Measurements from ENCODE around the gene LIN7A. TPM values are rescaled to one million over a fixed set of nuclear protein-coding genes. Genes with fewer than 3 reads are reported as not detected.

LIN7A gene
- total RNA-seq, 1 experiment from 2014 or later: 16.2 TPM

- peaks cover 3% of the 10 kb centered on the region for H3K27me3 Mint-ChIP-seq (ENCODE audit: insufficient read depth, unreplicated experiment)
- H3K9me3 ChIP-seq: no peaks in the 10 kb centered on the region
- ChIA-PET POLR2A (no interaction called here), CTCF (no interaction called here)
- no peak for DNase-seq
- no peak overlapping the region for H3K27ac Mint-ChIP-seq (ENCODE audit: unreplicated experiment)
- no peaks in the 10 kb centered on the region for H3K4me1 ChIP-seq
- intact Hi-C loops (cut with micrococcal nuclease; ENCODE audit: unreplicated experiment): loop anchor here (5.0 to 10.0 kb wide), 2 partner anchors 132 to 570 kb away; no protein-coding TSS in a partner anchor
- H3K4me3 ChIP-seq (ENCODE audit: low read depth, low read length): no peak overlapping the region
- H3K4me1 Mint-ChIP-seq (ENCODE audit: low read depth, unreplicated experiment): no peaks in the 10 kb centered on the region
- no peaks in the 10 kb centered on the region for H3K36me3 ChIP-seq (ENCODE audit: control insufficient read depth, insufficient read depth, low read length)
- H3K36me3 Mint-ChIP-seq (ENCODE audit: insufficient read depth, unreplicated experiment): no peaks in the 10 kb centered on the region
- BruUV-seq (replicated peaks): no TSS peak
- no peak for TF ChIP-seq CTCF (IDR thresholded peaks at IDR 0.05; ENCODE audit: insufficient read depth in 1 of 2, low read depth in 1 of 2, low read length in 1 of 2, severe bottlenecking in 1 of 2, unreplicated experiment in 1 of 2)
- no peaks in the 10 kb centered on the region for H3K27me3 ChIP-seq (replicated peaks; ENCODE audit: control insufficient read depth, insufficient read depth, low read length)
- no peak overlapping the region for H3K4me3 Mint-ChIP-seq (ENCODE audit: unreplicated experiment)
- H3K9me3 Mint-ChIP-seq (ENCODE audit: unreplicated experiment): no peaks in the 10 kb centered on the region
These were observed 170.8 kb downstream of the LIN7A start for GRCh38 chr12:80766897-80767296.

DNA sequence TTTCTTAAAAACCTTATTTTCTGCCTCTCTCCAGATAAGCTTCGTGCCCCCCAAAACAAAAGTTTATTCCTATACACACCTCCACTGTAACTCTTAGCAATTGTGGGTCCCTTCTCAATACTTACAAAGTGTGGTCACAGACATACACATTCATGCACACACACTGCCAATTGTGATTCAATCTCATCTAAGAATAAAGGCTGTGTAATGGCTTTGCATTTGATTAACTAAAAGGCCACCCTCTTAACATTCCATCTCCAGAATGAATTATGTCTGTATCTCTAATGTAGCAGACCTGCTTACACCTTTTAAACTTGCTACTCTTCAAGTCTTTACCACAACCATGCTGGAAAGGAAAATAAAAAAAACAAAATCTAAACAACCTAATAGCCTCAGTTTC lies 171.5 kb downstream of the LIN7A start:
- H3K36me3 ChIP-seq (ENCODE audit: control insufficient read depth, insufficient read depth, low read length): no peaks in the 10 kb centered on the region
- ChIA-PET CTCF (no interaction called here), POLR2A (no interaction called here)
- no peak for DNase-seq
- BruUV-seq (replicated peaks): no TSS peak
- H3K9me3 ChIP-seq: no peaks in the 10 kb centered on the region
- Mint-ChIP-seq H3K27me3 (ENCODE audit: insufficient read depth, unreplicated experiment) (peaks cover 4% of the 10 kb centered on the region), H3K36me3 (ENCODE audit: insufficient read depth, unreplicated experiment) (no peaks in the 10 kb centered on the region), H3K4me3 (ENCODE audit: unreplicated experiment) (no peak overlapping the region), H3K27ac (ENCODE audit: unreplicated experiment) (no peak overlapping the region), H3K4me1 (ENCODE audit: low read depth, unreplicated experiment) (no peaks in the 10 kb centered on the region), H3K9me3 (ENCODE audit: unreplicated experiment) (no peaks in the 10 kb centered on the region)
- no peaks in the 10 kb centered on the region for H3K27me3 ChIP-seq (replicated peaks; ENCODE audit: control insufficient read depth, insufficient read depth, low read length)
- TF ChIP-seq CTCF (IDR thresholded peaks at IDR 0.05; ENCODE audit: insufficient read depth in 1 of 2, low read depth in 1 of 2, low read length in 1 of 2, severe bottlenecking in 1 of 2, unreplicated experiment in 1 of 2): no peak
- intact Hi-C loops (cut with micrococcal nuclease; ENCODE audit: unreplicated experiment): loop anchor here (5.0 to 10.0 kb wide), 2 partner anchors 131 to 569 kb away; no protein-coding TSS in a partner anchor
- H3K4me3 ChIP-seq (ENCODE audit: low read depth, low read length): no peak overlapping the region
- H3K4me1 ChIP-seq: no peaks in the 10 kb centered on the region

- intact Hi-C loops (cut with micrococcal nuclease; ENCODE audit: unreplicated experiment): loop anchor here (1.0 to 10.0 kb wide), 4 partner anchors 129 to 493 kb away; no protein-coding TSS in a partner anchor
- Mint-ChIP-seq H3K4me3 (ENCODE audit: unreplicated experiment) (no peak overlapping the region), H3K27me3 (ENCODE audit: insufficient read depth, unreplicated experiment) (peaks cover 9% of the 10 kb centered on the region), H3K36me3 (ENCODE audit: insufficient read depth, unreplicated experiment) (no peaks in the 10 kb centered on the region), H3K4me1 (ENCODE audit: low read depth, unreplicated experiment) (no peaks in the 10 kb centered on the region), H3K9me3 (ENCODE audit: unreplicated experiment) (no peaks in the 10 kb centered on the region), H3K27ac (ENCODE audit: unreplicated experiment) (no peak overlapping the region)
- Histone ChIP-seq H3K36me3 (ENCODE audit: control insufficient read depth, insufficient read depth, low read length) (no peaks in the 10 kb centered on the region), H3K27me3 (replicated peaks; ENCODE audit: control insufficient read depth, insufficient read depth, low read length) (no peaks in the 10 kb centered on the region), H3K4me3 (ENCODE audit: low read depth, low read length) (no peak overlapping the region), H3K9me3 (no peaks in the 10 kb centered on the region), H3K4me1 (no peaks in the 10 kb centered on the region)
- ChIA-PET POLR2A (no interaction called here), CTCF (no interaction called here)
- no TSS peak for BruUV-seq (replicated peaks)
- peak in 1 of 2 experiments; percentile 37 for DNase-seq
- peak; percentile 62 to 64 for TF ChIP-seq CTCF (IDR thresholded peaks at IDR 0.05; ENCODE audit: insufficient read depth in 1 of 2, low read depth in 1 of 2, low read length in 1 of 2, severe bottlenecking in 1 of 2, unreplicated experiment in 1 of 2)
These were observed 173.9 kb downstream of the LIN7A start for GRCh38 chr12:80763874-80764273.
